ENCODE measurements around the gene XAB2. TPM values are rescaled to one million over a fixed set of nuclear protein-coding genes. Genes with fewer than 3 reads are reported as not detected.

XAB2 gene
- polyA plus RNA-seq, 1 experiment: 39.8 TPM

GRCh38 chr19:7674010-7675005 is 45.0 kb upstream of the XAB2 start:
- DNase-seq (ENCODE audit: low read depth): no peak
- TF ChIP-seq, protein P1, sequence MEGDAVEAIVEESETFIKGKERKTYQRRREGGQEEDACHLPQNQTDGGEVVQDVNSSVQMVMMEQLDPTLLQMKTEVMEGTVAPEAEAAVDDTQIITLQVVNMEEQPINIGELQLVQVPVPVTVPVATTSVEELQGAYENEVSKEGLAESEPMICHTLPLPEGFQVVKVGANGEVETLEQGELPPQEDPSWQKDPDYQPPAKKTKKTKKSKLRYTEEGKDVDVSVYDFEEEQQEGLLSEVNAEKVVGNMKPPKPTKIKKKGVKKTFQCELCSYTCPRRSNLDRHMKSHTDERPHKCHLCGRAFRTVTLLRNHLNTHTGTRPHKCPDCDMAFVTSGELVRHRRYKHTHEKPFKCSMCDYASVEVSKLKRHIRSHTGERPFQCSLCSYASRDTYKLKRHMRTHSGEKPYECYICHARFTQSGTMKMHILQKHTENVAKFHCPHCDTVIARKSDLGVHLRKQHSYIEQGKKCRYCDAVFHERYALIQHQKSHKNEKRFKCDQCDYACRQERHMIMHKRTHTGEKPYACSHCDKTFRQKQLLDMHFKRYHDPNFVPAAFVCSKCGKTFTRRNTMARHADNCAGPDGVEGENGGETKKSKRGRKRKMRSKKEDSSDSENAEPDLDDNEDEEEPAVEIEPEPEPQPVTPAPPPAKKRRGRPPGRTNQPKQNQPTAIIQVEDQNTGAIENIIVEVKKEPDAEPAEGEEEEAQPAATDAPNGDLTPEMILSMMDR (IDR thresholded peaks at IDR 0.05; ENCODE audit: insufficient read depth, low read depth, low read length): no peak
- POLR2A ChIA-PET: interaction anchor here (0.6 kb wide), 1 partner anchor 125 kb away, joined by 7 read pairs; no protein-coding TSS in a partner anchor
- Histone ChIP-seq H3K36me3 (ENCODE audit: control insufficient read depth, insufficient read depth, low read length) (no peaks in the 10 kb centered on the region), H3K27me3 (ENCODE audit: control insufficient read depth, insufficient read depth, low read length) (peaks cover 12% of the 10 kb centered on the region), H3K4me3 (ENCODE audit: low read depth, low read length) (no peak overlapping the region)
- CTCF ChIA-PET: interaction anchor here (0.9 to 1.6 kb wide), 3 partner anchors 10 to 106 kb away, joined by 3 to 8 read pairs (median 3); no protein-coding TSS in a partner anchor

- POLR2A ChIA-PET: no interaction called here
- no peak for DNase-seq (ENCODE audit: low read depth)
- CTCF ChIA-PET: interaction anchor here (5.6 kb wide), 1 partner anchor 8 kb away, joined by 33 read pairs; the partner anchor contains the start of gene TRAPPC5
Measured at GRCh38 chr19:7672522-7672921, 43.2 kb upstream of the XAB2 start.

DNA sequence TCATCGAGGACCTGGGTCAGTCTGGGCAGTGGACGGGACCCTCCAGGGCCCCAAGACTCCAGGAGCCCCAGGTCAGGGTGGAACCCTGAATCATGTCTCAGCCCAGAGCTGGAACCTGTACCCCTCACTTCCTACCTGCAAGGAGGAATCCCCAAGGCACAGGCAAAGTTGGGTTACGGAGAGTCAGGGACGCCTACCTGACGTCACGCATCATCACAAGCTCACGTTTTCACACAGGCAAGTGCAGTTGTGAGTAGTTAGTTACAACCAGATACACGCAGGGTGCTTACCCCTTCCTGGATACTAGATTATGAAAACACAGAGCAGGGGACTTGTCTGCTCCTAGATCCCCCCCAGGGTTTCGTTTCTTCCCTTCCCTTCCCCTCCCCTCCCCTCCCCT is 41.4 kb upstream of the XAB2 start:
- ChIA-PET CTCF (interaction anchor here (1.0 to 5.6 kb wide), 3 partner anchors 10 to 20 kb away, joined by 3 to 33 read pairs (median 4); partner anchors contain the start of gene TRAPPC5), POLR2A (no interaction called here)
- peaks cover 12% of the 10 kb centered on the region for H3K27me3 ChIP-seq (ENCODE audit: control insufficient read depth, insufficient read depth, low read length)
- H3K4me3 ChIP-seq (ENCODE audit: low read depth, low read length): no peak overlapping the region
- no peak for DNase-seq (ENCODE audit: low read depth)
- TF ChIP-seq, protein P1 (IDR thresholded peaks at IDR 0.05; ENCODE audit: insufficient read depth, low read depth, low read length): no peak
- no peaks in the 10 kb centered on the region for H3K36me3 ChIP-seq (ENCODE audit: control insufficient read depth, insufficient read depth, low read length)

More at GRCh38 chr19:7672522-7672921, 43.2 kb upstream of the XAB2 start:
- TF ChIP-seq, protein P1 (IDR thresholded peaks at IDR 0.05; ENCODE audit: insufficient read depth, low read depth, low read length): no peak
- Histone ChIP-seq H3K4me3 (ENCODE audit: low read depth, low read length) (no peak overlapping the region), H3K36me3 (ENCODE audit: control insufficient read depth, insufficient read depth, low read length) (no peaks in the 10 kb centered on the region), H3K27me3 (ENCODE audit: control insufficient read depth, insufficient read depth, low read length) (peaks cover 12% of the 10 kb centered on the region)

DNA sequence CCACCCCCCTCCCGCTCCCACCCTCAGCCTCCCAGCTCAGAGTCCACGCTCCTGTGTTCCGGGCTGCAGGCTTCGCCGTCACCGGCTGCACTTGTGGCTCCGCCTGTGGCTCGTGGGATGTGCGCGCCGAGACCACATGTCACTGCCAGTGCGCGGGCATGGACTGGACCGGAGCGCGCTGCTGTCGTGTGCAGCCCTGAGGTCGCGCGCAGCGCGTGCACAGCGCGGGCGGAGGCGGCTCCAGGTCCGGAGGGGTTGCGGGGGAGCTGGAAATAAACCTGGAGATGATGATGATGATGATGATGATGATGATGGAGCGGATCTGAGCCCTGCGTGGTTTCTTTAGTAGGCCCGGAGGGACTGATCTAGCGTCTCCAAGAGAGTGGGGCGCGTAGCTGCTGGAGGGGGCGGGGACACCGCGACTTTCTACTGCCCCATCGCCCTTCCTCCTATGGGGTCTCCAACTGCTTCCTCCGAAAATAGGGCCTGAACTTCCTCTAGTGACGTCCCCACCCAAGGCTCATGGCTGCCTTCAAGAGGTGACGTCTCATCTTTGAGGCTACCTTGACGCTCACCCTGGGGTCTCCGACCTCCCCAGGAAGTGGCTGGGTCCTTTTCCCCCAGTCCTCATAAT is 40.9 kb upstream of the XAB2 start:
- CTCF ChIA-PET: interaction anchor here (1.0 to 5.6 kb wide), 3 partner anchors 10 to 19 kb away, joined by 3 to 33 read pairs (median 3); partner anchors contain the start of gene TRAPPC5
- TF ChIP-seq, protein P1 (IDR thresholded peaks at IDR 0.05; ENCODE audit: insufficient read depth, low read depth, low read length): no peak
- H3K27me3 ChIP-seq (ENCODE audit: control insufficient read depth, insufficient read depth, low read length): peaks cover 12% of the 10 kb centered on the region
- no peaks in the 10 kb centered on the region for H3K36me3 ChIP-seq (ENCODE audit: control insufficient read depth, insufficient read depth, low read length)
- POLR2A ChIA-PET: no interaction called here
- no peak for DNase-seq (ENCODE audit: low read depth)
- no peak overlapping the region for H3K4me3 ChIP-seq (ENCODE audit: low read depth, low read length)

DNA sequence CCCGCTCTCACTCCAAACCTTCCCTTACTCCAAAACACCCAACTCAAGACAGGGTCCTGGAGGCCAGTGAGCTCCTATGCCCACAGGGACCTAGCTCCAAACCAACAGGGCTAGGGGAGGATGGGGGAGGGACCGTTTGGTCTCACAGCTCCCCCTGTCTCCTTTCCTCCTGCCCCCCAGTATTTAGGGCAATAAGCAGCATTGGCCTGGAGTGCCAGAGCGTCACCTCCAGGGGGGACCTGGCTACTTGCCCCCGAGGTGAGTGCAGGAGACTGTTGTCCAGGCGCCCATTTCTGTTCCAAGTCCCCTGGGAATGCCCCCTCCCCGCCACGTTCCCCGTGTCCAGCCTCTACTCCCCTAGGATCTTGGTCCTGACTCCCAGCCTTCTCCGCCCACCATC is 40.3 kb upstream of the XAB2 start:
- Histone ChIP-seq H3K36me3 (ENCODE audit: control insufficient read depth, insufficient read depth, low read length) (no peaks in the 10 kb centered on the region), H3K4me3 (ENCODE audit: low read depth, low read length) (no peak overlapping the region), H3K27me3 (ENCODE audit: control insufficient read depth, insufficient read depth, low read length) (peaks cover 12% of the 10 kb centered on the region)
- ChIA-PET POLR2A (no interaction called here), CTCF (interaction anchor here (1.0 to 5.6 kb wide), 4 partner anchors 11 to 19 kb away, joined by 3 to 33 read pairs (median 6); partner anchors contain the start of gene TRAPPC5)
- TF ChIP-seq, protein P1 (IDR thresholded peaks at IDR 0.05; ENCODE audit: insufficient read depth, low read depth, low read length): no peak
- no peak for DNase-seq (ENCODE audit: low read depth)
